Suprapubic skin (tissue), 3 donors: Measurements from ENCODE around the gene LRRC28.

Experiments
- POLR2AphosphoS5 ChIP-seq, 3 donors: sonication (generic); formaldehyde crosslinking; IDR thresholded peaks; one replicate each; pipeline ENCODE4 v1.6.1; 2017; ENCODE audit warnings: antibody characterized with exemption in 3 of 3
- TF ChIP-seq, protein P1 (sequence below), 2 donors: fragments of 200-600 bp in 1 of 2; fragments of 450-650 bp in 1 of 2; sonication (generic) in 1 of 2; IDR thresholded peaks; one replicate each; pipeline ENCODE4 v1.5.1; 2016 to 2019; ENCODE audit warnings: antibody characterized with exemption in 2 of 2, mild to moderate bottlenecking in 1 of 2, moderate library complexity in 1 of 2

DNA sequence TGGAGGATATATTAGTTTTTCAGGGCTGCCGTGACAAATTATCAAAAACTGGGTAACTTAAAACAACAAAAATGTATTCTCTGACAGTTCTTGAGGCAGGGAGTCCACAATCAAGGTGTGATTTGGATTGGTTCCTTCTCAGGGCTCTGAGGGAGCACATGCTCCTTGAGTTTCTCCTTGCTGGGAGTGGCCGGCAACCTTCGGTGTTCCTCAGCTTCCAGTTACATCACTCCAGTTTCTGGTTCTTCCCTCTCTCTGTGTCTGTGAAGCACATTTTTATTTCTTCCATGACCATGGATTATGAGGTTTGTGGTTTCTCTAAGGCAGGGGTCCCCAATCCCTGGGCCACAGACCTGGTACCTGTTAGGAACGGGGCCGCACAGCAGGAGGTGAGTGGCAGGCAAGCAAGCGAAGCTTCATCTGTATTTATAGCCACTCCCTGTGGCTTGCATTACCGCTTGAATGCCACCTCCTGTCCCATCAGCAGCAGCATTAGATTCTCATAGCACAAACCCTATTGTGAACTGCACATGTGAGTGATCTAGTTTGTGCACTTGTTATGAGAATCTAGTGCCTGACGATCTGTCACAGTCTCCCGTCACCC is 24.3 kb downstream of the LRRC28 start:
- TF ChIP-seq, protein P1, sequence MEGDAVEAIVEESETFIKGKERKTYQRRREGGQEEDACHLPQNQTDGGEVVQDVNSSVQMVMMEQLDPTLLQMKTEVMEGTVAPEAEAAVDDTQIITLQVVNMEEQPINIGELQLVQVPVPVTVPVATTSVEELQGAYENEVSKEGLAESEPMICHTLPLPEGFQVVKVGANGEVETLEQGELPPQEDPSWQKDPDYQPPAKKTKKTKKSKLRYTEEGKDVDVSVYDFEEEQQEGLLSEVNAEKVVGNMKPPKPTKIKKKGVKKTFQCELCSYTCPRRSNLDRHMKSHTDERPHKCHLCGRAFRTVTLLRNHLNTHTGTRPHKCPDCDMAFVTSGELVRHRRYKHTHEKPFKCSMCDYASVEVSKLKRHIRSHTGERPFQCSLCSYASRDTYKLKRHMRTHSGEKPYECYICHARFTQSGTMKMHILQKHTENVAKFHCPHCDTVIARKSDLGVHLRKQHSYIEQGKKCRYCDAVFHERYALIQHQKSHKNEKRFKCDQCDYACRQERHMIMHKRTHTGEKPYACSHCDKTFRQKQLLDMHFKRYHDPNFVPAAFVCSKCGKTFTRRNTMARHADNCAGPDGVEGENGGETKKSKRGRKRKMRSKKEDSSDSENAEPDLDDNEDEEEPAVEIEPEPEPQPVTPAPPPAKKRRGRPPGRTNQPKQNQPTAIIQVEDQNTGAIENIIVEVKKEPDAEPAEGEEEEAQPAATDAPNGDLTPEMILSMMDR (IDR thresholded peaks at IDR 0.05) = no peak
- no peak for TF ChIP-seq POLR2AphosphoS5 (IDR thresholded peaks at IDR 0.05)
